ENCODE results near the gene CRKL.
"Not testable (repeated sequence)": the region's sequence is repeated elsewhere in the genome, so short reads cannot be mapped to it uniquely, and the experiment has no call there.

Gene CRKL

DNA sequence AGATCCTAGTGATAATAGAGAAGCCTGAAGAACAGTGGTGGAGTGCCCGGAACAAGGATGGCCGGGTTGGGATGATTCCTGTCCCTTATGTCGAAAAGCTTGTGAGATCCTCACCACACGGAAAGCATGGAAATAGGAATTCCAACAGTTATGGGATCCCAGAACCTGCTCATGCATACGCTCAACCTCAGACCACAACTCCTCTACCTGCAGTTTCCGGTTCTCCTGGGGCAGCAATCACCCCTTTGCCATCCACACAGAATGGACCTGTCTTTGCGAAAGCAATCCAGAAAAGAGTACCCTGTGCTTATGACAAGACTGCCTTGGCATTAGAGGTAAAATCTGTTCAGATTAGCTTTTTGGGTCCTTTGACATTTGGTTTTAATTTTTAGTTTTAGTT is 16.7 kb downstream of the CRKL start:
- no peak for DNase-seq (ENCODE audit: low read depth in 2 of 3, low spot score in 2 of 3)

DNA sequence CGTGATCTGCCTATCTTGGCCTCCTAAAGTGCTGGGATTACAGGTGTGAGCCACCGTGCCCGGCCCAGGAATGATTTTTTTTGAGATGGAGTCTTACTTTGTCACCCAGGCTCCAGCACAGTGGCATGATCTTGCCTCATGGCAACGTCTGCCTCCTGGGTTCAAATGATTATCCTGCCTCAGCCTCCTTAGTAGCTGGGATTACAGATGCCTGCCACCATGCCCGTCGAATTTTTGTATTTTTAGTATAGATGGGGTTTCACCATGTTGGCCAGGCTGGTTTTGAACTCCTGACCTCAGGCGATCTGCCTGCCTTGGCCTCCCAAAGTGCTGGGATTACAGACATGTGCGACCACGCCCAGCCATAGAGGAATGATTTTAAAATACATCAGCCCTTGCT is 17.8 kb downstream of the CRKL start:
- not testable (repeated sequence) for DNase-seq (ENCODE audit: low read depth in 2 of 3, low spot score in 2 of 3)

DNA sequence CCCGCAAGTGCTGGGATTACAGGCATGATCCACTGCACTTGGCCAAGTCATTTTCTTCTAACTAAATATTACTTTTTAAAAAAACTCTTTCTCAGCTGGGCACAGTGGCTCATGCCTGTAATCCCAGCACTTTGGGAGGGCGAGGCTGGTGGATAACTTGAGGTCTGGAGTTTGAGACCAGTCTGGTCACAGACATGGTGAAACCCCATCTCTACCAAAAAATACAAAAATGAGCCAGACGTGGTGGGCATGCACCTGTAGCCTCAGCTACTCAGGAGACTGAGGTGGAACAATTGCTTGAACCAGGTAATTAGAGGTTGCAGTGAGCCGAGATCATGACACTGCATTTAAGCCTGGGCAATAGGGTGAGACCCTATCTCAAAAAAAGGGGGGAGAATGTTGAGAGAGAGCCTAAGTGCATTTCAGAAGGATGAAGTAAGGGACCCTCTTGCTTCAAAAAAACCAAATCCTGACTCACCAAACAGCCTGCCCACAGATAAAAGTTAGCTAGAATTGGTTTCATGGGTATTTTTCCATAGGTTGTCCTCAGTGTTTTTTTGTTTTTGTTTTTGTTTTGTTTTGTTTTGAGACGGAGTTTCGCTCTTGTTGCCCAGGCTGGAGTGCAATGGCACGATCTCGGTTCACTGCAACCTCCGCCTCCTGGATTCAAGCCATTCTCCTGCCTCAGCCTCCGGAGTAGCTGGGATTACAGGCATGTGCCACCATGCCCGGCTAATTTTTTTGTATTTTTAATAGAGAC is 18.8 kb downstream of the CRKL start:
- not testable (repeated sequence) for DNase-seq (ENCODE audit: low read depth in 2 of 3, low spot score in 2 of 3)

- no peak for DNase-seq (ENCODE audit: low read depth in 2 of 3, low spot score in 2 of 3)
Measured at GRCh38 chr22:20937031-20937793, 20.0 kb downstream of the CRKL start.

- DNase-seq (ENCODE audit: low read depth in 2 of 3, low spot score in 2 of 3) = no peak
Measured at GRCh38 chr22:20937794-20938671, 20.8 kb downstream of the CRKL start.

DNA sequence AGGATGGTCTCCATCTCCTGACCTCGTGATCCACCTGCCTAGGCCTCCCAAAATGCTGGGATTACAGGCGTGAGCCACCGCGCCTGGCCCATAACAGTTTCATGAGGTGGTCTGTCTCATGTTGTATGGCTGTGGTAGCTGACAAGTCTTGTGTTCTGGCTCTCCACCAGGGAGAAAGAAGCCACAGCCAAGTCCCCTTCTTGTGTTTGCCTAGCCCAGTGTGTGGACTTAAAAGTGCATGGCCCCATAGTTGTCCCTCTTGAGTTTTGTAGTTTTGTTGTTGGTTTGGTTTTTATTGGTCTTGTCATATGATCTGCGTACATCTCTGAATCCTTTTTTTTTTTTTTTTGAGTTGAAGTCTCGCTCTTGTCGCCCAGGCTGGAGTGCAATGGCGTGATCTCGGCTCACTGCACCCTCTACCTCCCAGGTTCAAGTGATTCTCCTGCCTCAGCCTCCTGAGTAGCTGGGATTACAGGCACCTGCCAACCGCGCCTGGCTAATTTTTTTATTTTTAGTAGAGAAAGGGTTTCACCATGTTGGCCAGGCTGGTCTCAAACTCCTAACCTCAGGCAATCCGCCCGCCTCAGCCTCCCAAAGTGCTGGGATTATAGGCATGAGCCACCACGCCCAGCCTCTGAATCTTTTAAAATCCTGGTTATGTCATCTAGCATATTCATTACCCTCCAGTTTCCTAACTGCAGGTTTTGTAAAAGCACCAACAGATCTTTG is 22.4 kb downstream of the CRKL start:
- DNase-seq (ENCODE audit: low read depth in 2 of 3, low spot score in 2 of 3) = not testable (repeated sequence)

GRCh38 chr22:20940186-20940651 is 23.0 kb downstream of the CRKL start:
- DNase-seq (ENCODE audit: low read depth in 2 of 3, low spot score in 2 of 3) = no peak

DNA sequence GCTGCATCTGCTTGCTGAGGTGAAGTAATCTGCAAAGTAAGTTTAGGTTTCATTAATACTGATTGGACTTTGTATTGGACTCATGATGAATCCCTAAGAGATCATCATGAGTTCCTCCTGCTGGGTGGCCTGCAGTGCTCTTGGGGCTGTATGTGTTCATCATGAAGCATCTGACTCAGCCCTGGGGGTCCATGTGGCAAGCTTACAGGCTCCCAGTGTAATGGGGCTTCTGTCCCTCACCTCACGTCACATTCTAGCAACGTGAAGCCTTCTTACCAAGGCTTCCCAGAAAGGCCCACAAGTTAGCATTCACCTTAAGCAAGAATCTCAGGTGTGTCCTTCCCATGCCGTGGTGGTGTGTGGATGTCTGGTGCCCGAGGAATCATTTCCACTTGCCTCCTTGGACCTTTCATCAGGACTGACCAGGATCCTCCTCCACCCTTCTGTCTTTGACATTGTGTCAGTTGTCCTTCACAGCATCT is 23.7 kb downstream of the CRKL start:
- DNase-seq (ENCODE audit: low read depth in 2 of 3, low spot score in 2 of 3) = no peak

GRCh38 chr22:20942203-20942902 is 25.1 kb downstream of the CRKL start:
- DNase-seq (ENCODE audit: low read depth in 2 of 3, low spot score in 2 of 3) = not testable (repeated sequence)

DNA sequence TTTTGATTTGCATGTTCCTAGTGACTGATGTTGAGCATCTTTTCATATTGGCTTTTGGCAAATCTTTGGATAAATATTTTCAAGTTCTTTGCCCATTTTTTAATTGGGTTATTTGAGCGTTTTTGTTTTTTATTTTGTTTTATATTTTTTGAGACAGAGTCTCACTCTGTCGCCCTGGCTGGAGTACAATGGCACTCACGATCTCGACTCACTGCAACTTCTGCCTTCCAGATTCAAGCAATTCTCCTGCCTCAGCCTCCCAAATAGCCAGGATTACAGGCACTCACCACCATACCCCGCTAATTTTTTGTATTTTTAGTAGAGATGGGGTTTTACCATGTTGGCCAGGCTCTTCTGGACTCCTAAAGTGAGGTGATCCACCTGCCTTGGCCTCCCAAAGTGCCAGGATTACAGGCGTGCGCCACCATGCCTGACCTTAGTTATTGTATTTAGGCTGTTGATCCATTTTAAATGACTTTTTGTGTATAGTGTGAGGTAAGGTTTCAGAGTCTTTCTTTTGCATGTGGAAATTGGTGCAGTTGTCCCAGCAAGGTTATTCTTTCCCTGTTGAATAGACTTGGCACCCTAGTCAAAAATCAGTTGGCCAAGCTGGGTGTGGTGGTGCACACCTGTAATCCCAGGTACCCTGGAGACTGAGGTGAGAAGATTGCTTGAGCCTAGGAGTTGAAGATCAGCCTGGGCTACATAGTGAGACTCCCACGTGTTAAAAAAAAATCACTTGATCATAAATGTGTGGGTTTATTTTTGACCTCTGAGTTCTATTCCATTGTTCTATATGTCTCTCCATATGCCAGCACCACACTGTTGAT is 26.1 kb downstream of the CRKL start:
- no peak for DNase-seq (ENCODE audit: low read depth in 2 of 3, low spot score in 2 of 3)

- no peak for DNase-seq (ENCODE audit: low read depth in 2 of 3, low spot score in 2 of 3)
Measured at GRCh38 chr22:20944042-20944441, 26.8 kb downstream of the CRKL start.

DNA sequence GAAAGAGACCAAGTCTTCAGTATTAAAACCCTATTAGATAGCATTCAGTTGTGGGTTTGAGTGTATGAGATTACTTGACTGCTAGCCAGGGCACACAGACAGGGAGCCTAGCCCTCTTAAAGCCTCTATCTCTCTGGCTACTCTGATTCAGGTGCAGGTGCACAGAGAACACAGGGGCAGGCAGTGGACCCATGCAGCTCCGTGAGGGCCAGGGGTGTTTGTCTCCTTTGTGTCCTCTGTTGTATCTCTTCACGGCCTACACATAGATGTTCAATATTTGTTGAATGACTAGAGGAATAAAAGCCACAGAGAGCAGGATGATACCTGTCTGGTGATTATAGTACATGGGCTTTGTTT is 28.3 kb downstream of the CRKL start:
- DNase-seq (ENCODE audit: low read depth in 2 of 3, low spot score in 2 of 3) = no peak

- DNase-seq (ENCODE audit: low read depth in 2 of 3, low spot score in 2 of 3) = no peak
Measured at GRCh38 chr22:20946080-20946986, 29.1 kb downstream of the CRKL start.

- no peak for DNase-seq (ENCODE audit: low read depth in 2 of 3, low spot score in 2 of 3)
Measured at GRCh38 chr22:20946991-20947390, 29.8 kb downstream of the CRKL start.

DNA sequence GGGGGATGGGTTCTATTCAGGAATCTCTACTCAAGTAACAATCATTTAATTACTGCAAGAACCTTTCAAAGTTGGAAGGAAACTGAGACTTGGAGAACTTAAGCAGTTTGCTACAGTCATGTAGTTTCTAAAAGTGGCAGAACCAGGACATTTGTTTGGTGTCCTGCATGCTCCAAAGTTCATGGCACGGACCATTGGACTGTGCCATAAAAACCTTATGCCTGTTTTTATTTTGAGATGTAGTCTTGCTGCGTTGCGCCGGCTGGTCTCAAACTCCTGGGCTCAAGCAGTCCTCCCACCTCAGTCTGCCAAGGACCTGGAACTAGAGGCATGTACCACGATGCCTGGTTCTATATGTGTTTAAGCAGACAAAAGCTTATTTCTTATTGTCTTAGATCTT is 31.2 kb downstream of the CRKL start:
- DNase-seq (ENCODE audit: low read depth in 2 of 3, low spot score in 2 of 3) = no peak

DNA sequence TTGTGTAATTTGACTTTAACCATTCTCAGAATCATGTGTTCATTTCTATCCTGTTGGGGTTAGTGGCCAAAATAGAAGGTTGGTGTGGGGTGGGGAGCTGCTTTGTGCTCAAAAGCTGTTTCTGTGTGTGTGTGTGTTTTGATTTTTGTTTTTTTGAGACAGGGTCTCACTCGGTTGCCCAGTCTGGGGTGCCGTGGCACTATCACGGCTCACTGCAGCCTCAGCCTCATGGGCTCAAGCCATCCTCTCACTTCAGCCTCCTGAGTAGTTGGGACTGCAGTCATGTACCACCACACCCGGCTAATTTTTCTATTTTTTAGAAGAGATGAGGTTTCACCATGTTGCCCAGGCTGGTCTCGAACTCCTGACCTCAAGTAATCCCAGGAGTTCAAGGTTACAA is 31.8 kb downstream of the CRKL start:
- DNase-seq (ENCODE audit: low read depth in 2 of 3, low spot score in 2 of 3) = no peak

- DNase-seq (ENCODE audit: low read depth in 2 of 3, low spot score in 2 of 3) = no peak
Measured at GRCh38 chr22:20949698-20950183, 32.5 kb downstream of the CRKL start.
